ENCODE data around the gene UBE2E1. TPM values are rescaled to one million over a fixed set of nuclear protein-coding genes. Genes with fewer than 3 reads are reported as not detected.

Gene UBE2E1
- total RNA-seq, 6 experiments from 2014 or later, result 75.6 to 93.8 (median 84.2) TPM

DNA sequence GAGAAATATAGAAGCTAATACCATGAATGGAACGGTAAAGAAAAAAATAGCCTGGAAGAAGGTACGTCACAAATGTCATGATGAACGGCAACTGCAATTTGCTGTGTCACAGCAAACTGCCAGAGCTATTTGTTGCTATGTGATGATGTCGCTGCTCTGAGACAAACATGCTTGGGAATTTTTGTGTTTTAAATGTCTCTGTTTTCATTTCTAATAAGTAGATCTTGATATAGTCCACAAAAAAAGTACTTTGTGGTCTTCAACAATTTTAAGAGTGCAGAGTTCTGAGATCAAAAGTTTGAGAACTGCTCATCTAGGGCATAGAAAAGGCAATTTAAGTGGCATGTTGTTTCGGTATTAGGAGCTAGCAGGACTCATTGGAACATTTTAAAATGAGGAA lies 135.0 kb downstream of the UBE2E1 start:
- H3K4me3 Mint-ChIP-seq, result no peak overlapping the region

More for the DNA sequence above, 135.0 kb downstream of the UBE2E1 start:
- Mint-ChIP-seq H3K9me3 (no peaks in the 10 kb centered on the region), H3K36me3 (ENCODE audit: low read depth) (0 out of 2 replicates have a peak, but pooled peaks cover 5% of the 10 kb centered on the region), H3K27ac (no peak overlapping the region), H3K27me3 (ENCODE audit: insufficient read depth) (no peaks in the 10 kb centered on the region; the same call in 1 of the 2 replicates), H3K4me1 (ENCODE audit: low read depth) (peaks cover 12% of the 10 kb centered on the region)
- TF ChIP-seq, protein P1, sequence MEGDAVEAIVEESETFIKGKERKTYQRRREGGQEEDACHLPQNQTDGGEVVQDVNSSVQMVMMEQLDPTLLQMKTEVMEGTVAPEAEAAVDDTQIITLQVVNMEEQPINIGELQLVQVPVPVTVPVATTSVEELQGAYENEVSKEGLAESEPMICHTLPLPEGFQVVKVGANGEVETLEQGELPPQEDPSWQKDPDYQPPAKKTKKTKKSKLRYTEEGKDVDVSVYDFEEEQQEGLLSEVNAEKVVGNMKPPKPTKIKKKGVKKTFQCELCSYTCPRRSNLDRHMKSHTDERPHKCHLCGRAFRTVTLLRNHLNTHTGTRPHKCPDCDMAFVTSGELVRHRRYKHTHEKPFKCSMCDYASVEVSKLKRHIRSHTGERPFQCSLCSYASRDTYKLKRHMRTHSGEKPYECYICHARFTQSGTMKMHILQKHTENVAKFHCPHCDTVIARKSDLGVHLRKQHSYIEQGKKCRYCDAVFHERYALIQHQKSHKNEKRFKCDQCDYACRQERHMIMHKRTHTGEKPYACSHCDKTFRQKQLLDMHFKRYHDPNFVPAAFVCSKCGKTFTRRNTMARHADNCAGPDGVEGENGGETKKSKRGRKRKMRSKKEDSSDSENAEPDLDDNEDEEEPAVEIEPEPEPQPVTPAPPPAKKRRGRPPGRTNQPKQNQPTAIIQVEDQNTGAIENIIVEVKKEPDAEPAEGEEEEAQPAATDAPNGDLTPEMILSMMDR (IDR thresholded peaks at IDR 0.05), result no peak
- DNase-seq, result no peak

Other genes with a start within 250 kb of the UBE2E1 start
- gene NKIRAS1, start 111.0 kb downstream of the UBE2E1 start, total RNA-seq (2021; fragmentation: NEBNext Ultra II Directional; extraction: Animal tissue kit (Norgen Biotek cat#: 25700)), result 10 to 100 TPM; 10.9 to 13.5 (median 11.6) TPM
- gene RPL15, start 111.2 kb downstream of the UBE2E1 start, total RNA-seq (2021; fragmentation: NEBNext Ultra II Directional; extraction: Animal tissue kit (Norgen Biotek cat#: 25700)), result 1,000 to 10,000 TPM; 1,680 to 2,112 (median 1,953) TPM
- 10 to 100 TPM; 36.0 to 43.7 (median 40.9) TPM for gene NR1D2, start 139.3 kb downstream of the UBE2E1 start, total RNA-seq (2021; fragmentation: NEBNext Ultra II Directional; extraction: Animal tissue kit (Norgen Biotek cat#: 25700))